Measurements from ENCODE around the gene TMEM8B.

- no peak for TF ChIP-seq NFIC (IDR thresholded peaks at IDR 0.05; ENCODE audit: low read depth, low read length)
- no peak for TF ChIP-seq KDM1A (IDR thresholded peaks at IDR 0.05; ENCODE audit: borderline replicate concordance)
- TF ChIP-seq NKRF (conservative IDR thresholded peaks at IDR 0.05): no peak
- TF ChIP-seq PBX3 (IDR thresholded peaks at IDR 0.05; ENCODE audit: insufficient replicate concordance, low read depth, low read length): no peak
- TF ChIP-seq NFYB (IDR thresholded peaks at IDR 0.05; ENCODE audit: insufficient read depth, low read depth, low read length): no peak
- TF ChIP-seq POLR2A (IDR thresholded peaks at IDR 0.05; ENCODE audit: low read depth, low read length): no peak
- TF ChIP-seq ATF3 (IDR thresholded peaks at IDR 0.05; ENCODE audit: borderline replicate concordance, extremely low read depth, low read depth, low read length): no peak
- no peak for TF ChIP-seq CTCF (IDR thresholded peaks at IDR 0.05 in 2 of 3, conservative IDR thresholded peaks at IDR 0.05 in 1 of 3; ENCODE audit: control insufficient read depth in 2 of 3, extremely low read depth in 1 of 3, insufficient read depth in 1 of 3, low read depth in 3 of 3, low read length in 3 of 3)
Measured at GRCh38 chr9:35808433-35808832, 20.6 kb upstream of the TMEM8B start.

All from GM12878 (cell line).